Mucosa of stomach (tissue), 1 donor: ENCODE data around the gene C9orf78.

Experiments
- H3K27me3 ChIP-seq: one replicate; pipeline ENCODE4 v1.7.0; 2013; ENCODE audit warnings: mild to moderate bottlenecking, low read length; ENCODE audit not compliant: control insufficient read depth, insufficient read depth
- H3K36me3 ChIP-seq: one replicate; pipeline ENCODE4 v1.7.0; 2013; ENCODE audit warnings: low read length; ENCODE audit not compliant: control insufficient read depth, insufficient read depth
- H3K4me1 ChIP-seq: one replicate; pipeline ENCODE4 v1.7.0; 2013; ENCODE audit warnings: mild to moderate bottlenecking, low read length; ENCODE audit not compliant: control insufficient read depth, insufficient read depth
- H3K4me3 ChIP-seq: one replicate; pipeline ENCODE4 v1.7.0; 2013; ENCODE audit warnings: low read length
- H3K9ac ChIP-seq: one replicate; pipeline ENCODE4 v1.7.0; 2013; ENCODE audit warnings: mild to moderate bottlenecking, low read length, moderate library complexity
- H3K9me3 ChIP-seq: one replicate; pipeline ENCODE4 v1.7.0; 2013; ENCODE audit warnings: mild to moderate bottlenecking, low read length, moderate library complexity; ENCODE audit not compliant: control insufficient read depth
- donor health status: Pancreatic carcinoma.

C9orf78 gene

DNA sequence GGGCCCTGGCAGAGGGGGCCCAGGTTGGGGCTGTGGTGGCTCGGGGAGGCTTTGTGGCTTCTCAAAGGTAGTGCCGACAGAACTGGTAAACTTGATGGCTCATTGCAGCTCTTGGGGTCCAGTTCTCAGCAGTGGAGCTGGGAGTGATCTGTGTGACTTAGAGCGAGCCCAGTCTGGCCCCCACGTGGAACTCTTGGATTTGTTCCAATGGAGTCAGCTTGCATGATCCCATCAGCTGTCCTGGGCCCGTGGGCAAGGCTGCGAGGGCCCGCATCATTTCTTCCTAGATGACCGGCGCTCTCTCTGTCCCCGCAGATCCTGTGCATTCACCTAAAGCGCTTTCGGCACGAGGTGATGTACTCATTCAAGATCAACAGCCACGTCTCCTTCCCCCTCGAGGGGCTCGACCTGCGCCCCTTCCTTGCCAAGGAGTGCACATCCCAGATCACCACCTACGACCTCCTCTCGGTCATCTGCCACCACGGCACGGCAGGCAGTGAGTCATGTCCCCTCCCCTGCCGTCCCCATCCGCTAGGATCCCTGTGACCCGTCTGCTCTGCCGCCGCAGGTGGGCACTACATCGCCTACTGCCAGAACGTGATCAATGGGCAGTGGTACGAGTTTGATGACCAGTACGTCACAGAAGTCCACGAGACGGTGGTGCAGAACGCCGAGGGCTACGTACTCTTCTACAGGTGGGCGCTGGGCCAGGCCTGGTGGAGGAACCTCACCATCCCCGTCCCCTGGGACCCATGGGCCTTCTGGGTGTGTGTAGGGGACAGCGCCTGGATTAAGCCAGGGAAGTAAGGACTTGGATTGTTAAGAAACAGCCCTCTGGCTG lies 39.4 kb upstream of the C9orf78 start:
- Histone ChIP-seq H3K9me3 (no peaks in the 10 kb centered on the region), H3K9ac (no peak overlapping the region), H3K4me1 (no peaks in the 10 kb centered on the region), H3K27me3 (no peaks in the 10 kb centered on the region), H3K4me3 (no peak overlapping the region), H3K36me3 (peaks cover 6% of the 10 kb centered on the region)

GRCh38 chr9:129873563-129874190 lies 38.6 kb upstream of the C9orf78 start:
- H3K4me1 ChIP-seq: no peaks in the 10 kb centered on the region
- peaks cover 6% of the 10 kb centered on the region for H3K36me3 ChIP-seq
- no peak overlapping the region for H3K4me3 ChIP-seq
- no peak overlapping the region for H3K9ac ChIP-seq
- no peaks in the 10 kb centered on the region for H3K9me3 ChIP-seq
- H3K27me3 ChIP-seq: no peaks in the 10 kb centered on the region

DNA sequence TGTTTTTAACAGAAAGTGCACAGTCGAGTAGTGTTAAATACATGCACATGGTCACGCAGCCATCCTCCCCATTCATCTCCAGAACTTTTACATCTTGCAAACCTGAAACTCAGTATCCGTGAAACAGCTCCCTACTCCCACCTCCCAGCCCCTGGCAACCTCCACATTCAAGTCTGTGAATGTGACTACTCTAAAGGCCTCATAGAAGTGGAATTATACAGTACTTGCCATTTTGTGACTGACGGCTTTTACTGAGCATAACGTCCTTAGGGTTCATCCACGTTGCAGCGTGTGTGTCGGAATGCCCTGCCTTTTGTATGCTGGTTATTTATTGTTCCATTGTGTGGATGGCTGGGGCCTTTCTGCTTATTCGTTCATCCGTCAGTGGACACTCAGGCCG lies 36.0 kb upstream of the C9orf78 start:
- peaks cover 11% of the 10 kb centered on the region for H3K36me3 ChIP-seq
- H3K9me3 ChIP-seq: no peaks in the 10 kb centered on the region
- no peaks in the 10 kb centered on the region for H3K4me1 ChIP-seq
- no peaks in the 10 kb centered on the region for H3K27me3 ChIP-seq
- no peak overlapping the region for H3K9ac ChIP-seq
- H3K4me3 ChIP-seq: no peak overlapping the region

DNA sequence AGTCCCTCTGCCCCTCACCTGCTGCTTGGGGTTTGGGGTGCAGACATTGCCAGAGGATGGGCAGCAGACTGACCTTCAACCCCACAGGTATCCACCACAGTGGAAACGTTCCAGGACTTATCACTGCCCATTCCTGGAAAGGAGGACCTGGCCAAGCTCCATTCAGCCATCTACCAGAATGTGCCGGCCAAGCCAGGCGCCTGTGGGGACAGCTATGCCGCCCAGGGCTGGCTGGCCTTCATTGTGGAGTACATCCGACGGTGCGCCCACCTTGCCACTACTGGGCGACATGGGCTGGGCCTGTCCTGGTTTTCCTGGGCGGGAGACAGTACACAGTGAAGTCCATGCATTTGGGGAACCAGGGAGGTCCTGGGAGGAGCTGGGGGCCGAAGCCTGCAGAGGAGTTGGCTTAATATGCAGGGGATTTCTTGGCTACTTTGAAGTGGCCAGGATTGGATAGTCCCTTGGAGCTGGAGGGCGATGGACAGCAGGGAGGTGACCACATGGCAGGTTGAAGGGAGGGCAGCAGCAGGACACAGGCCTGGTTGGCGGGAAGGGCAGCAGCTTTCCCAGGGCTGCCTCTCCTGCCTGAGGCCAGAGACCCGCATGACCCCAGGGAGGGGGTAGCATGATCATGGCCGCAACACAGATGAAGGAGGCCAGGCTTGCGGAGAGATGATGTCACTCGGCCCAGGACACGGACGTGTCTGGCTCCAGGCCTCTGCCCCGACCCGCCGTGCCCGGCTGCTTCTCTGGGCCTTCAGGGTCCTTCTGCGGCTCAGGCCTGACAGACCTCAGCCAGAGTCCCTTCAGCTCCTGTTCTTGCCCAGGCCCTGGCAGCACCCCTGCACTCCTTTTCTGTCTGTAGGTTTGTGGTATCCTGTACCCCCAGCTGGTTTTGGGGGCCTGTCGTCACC lies 34.8 kb upstream of the C9orf78 start:
- Histone ChIP-seq H3K27me3 (no peaks in the 10 kb centered on the region), H3K9ac (no peak overlapping the region), H3K36me3 (peaks cover 5% of the 10 kb centered on the region), H3K4me1 (no peaks in the 10 kb centered on the region), H3K9me3 (no peaks in the 10 kb centered on the region), H3K4me3 (no peak overlapping the region)

DNA sequence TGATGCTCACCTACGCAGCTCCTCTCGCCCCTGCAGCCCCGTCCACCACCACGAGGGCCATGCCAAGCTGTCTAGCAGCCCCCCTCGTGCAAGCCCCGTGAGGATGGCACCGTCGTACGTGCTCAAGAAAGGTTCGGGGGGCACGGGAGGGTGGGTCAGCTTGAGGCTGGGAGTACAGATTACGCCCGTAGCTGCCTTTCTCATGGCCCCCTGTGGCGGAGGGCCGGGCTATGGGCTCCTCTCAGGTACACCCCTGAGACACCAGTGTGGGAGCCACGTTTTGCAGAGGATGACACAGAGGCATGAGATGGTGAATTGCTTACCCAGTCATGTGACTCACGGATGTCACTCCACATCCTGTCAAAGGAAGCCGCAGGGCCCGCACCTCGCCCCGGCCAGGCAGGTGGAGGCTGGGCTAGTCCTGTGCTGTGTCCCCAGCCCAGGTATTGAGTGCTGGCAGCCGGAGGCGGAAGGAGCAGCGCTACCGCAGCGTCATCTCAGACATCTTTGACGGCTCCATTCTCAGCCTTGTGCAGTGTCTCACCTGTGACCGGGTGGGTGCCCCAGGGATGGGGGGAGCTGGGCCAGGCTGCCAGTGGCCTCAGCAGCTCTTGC lies 33.9 kb upstream of the C9orf78 start:
- Histone ChIP-seq H3K36me3 (peaks cover 5% of the 10 kb centered on the region), H3K9ac (no peak overlapping the region)

GRCh38 chr9:129868023-129868871 lies 33.2 kb upstream of the C9orf78 start:
- H3K4me3 ChIP-seq: no peak overlapping the region
- no peaks in the 10 kb centered on the region for H3K27me3 ChIP-seq
- no peaks in the 10 kb centered on the region for H3K4me1 ChIP-seq
- no peaks in the 10 kb centered on the region for H3K9me3 ChIP-seq
- peaks cover 5% of the 10 kb centered on the region for H3K36me3 ChIP-seq
- H3K9ac ChIP-seq: no peak overlapping the region

More for the DNA sequence above, 33.9 kb upstream of the C9orf78 start:
- Histone ChIP-seq H3K4me1 (no peaks in the 10 kb centered on the region), H3K27me3 (no peaks in the 10 kb centered on the region), H3K4me3 (no peak overlapping the region), H3K9me3 (no peaks in the 10 kb centered on the region)

GRCh38 chr9:129867136-129868022 lies 32.3 kb upstream of the C9orf78 start:
- H3K4me1 ChIP-seq: no peaks in the 10 kb centered on the region

GRCh38 chr9:129866394-129867135 lies 31.5 kb upstream of the C9orf78 start:
- Histone ChIP-seq H3K4me3 (no peak overlapping the region), H3K27me3 (no peaks in the 10 kb centered on the region), H3K4me1 (no peaks in the 10 kb centered on the region), H3K36me3 (peaks cover 9% of the 10 kb centered on the region), H3K9me3 (no peaks in the 10 kb centered on the region), H3K9ac (no peak overlapping the region)

More at GRCh38 chr9:129867136-129868022, 32.3 kb upstream of the C9orf78 start:
- Histone ChIP-seq H3K27me3 (no peaks in the 10 kb centered on the region), H3K4me3 (no peak overlapping the region), H3K9ac (no peak overlapping the region), H3K9me3 (no peaks in the 10 kb centered on the region), H3K36me3 (peaks cover 5% of the 10 kb centered on the region)

DNA sequence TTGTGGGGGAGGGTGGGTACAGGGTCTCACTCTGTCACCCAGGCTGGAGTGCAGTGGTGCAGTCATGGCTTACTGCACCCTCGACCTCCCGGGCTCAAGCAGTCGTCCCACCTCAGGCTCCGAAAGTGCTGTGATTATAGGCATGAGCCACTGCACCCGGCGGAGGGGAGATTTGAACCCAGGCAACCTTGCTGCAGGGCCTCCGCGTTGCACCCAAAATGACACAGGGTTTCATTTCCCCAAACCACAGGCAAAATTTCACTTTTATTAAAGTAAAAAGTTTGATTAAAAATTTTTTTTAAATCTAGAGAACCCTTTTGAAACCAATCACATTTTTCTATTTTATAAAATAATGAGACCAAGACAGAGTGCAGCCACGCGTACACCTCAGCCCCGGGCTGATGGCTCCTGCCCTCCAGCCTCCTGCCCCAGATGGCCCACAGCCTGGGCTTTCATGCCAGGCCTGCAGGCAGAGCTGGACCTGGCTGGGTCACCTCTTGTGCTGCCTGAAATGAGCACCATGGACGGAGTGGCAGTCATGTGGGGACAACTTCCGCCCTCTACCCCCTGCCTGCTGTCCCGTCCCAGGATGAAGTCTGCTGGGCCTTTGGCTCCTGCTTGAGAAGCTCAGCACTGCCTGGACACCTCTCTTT lies 30.7 kb upstream of the C9orf78 start:
- Histone ChIP-seq H3K9ac (no peak overlapping the region), H3K4me1 (no peaks in the 10 kb centered on the region), H3K4me3 (no peak overlapping the region), H3K9me3 (no peaks in the 10 kb centered on the region), H3K27me3 (no peaks in the 10 kb centered on the region), H3K36me3 (peaks cover 15% of the 10 kb centered on the region)
